ENCODE results near the gene TMEM45B.

GRCh38 chr11:129894278-129895125 lies 78.9 kb downstream of the TMEM45B start:
- TF ChIP-seq CTCF (IDR thresholded peaks at IDR 0.05) (no peak), POLR2A (IDR thresholded peaks at IDR 0.05) (no peak), POLR2AphosphoS5 (IDR thresholded peaks at IDR 0.05) (no peak), EP300 (IDR thresholded peaks at IDR 0.05) (no peak)

All from gastroesophageal sphincter (tissue), 3 donors.